HG02588 (cell line): ENCODE results near the gene FAM13C.
"Not testable (repeated sequence)": the region's sequence is repeated elsewhere in the genome, so short reads cannot be mapped to it uniquely, and the experiment has no call there.

Experiments
- ATAC-seq: cut with Tn5 transposase; IDR thresholded peaks from one replicate; pipeline ENCODE4 v1.9.1; 2021; ENCODE audit warnings: mild to moderate bottlenecking, moderate library complexity; ENCODE audit not compliant: unreplicated experiment

FAM13C gene

GRCh38 chr10:59362144-59362958 lies at the start of gene FAM13C:
FAM13C (minus strand) TSS chr10:59362549; CDS start chr10:59362460, 89 bp downstream.
- no peak for ATAC-seq

DNA sequence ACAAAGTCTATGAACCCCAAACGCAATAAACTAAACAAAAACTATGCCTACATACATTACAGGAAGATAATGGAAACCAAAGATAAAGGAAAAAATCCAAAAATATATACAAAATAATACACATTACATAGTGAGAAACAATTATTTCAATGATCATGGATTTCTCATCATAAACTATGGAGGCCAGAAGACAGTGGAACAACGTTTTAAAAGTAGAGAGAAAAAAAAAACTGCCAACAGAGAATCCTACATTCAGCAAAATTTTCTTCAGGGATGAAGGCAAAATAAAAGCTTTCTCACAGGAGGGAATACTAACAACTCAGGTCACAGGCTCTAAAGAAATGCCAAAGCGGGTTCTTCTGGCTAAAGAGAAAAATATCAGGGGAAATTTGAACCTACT lies 42.9 kb upstream of the FAM13C start:
- ATAC-seq: no peak

DNA sequence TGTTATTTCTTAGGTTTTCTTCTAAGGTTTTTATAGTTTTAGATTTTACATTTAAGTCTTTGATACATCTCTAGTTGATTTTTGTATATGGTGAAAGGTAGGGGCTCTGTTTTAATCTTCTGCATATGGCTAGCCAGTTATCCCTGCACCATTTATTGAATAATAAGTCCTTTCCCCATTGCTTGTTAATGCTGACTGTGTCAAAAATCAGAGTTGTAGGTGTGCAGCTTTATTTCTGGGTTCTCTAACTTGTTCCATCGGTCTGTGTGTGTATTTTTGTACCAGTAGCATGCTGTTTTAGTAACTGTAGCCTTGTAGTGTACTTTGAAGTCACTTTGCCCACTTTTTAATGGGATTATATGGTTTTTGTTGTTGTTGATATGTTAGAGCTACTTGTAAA lies 37.9 kb upstream of the FAM13C start:
- ATAC-seq: no peak

GRCh38 chr10:59399329-59399728 lies 37.0 kb upstream of the FAM13C start:
- not testable (repeated sequence) for ATAC-seq

GRCh38 chr10:59397961-59398360 lies 35.6 kb upstream of the FAM13C start:
- no peak for ATAC-seq

DNA sequence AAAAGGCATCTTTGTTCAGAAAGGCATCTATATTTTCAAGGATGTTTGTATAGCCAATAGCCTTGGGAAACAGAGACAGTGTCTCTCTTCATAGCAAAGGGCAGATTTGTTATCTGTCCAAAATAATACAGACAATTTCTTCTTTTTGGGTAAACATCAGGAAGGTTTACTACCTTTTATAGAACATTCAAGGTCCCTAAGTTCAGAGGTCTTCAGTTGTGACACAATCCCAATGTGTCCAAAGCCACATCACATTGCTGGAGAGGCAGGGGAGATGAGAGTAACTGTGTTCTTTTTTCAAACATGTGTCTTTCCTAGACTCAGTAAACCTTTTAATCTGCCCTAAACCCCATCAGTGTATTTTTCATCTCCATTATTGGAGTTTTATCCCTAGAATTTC lies 33.6 kb upstream of the FAM13C start:
- no peak for ATAC-seq

DNA sequence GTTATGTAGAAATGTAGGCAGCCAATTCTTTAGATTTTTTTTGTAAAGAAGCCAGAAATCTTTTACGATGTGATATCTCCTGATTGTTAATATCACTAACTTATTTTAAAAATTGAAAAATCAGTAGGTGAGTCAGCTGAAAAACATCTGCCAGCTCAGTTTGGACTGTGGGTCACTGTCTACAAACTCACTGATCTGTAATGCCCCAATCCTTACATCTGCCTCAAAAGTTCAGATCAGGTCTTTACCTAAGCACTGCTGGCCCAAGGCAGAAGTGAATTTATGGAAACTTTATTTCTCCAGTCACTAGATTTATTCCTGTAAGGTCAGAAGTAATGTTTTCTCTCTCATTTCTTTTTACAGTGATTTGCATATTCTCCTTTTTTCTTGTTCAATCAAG lies 31.0 kb upstream of the FAM13C start:
- ATAC-seq: no peak

DNA sequence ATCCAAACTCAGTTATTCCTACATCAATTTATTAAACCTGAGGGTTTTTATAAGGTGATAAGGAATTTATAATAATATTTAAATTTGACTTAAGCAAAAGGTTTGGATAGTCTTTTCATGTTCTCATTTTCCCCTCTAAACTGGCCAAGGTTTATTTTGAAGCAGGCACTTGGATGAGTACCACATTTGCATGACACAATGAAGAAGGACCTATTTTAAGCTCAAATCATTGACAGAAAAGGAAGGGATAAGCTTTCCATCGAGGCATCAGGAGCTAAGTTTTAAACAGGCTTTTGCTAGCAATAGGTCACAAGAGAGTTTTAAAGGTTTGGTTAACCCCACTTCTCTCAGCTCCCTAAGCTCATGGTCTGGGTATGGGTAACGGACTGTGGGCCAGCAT lies 28.7 kb upstream of the FAM13C start:
- ATAC-seq: no peak

DNA sequence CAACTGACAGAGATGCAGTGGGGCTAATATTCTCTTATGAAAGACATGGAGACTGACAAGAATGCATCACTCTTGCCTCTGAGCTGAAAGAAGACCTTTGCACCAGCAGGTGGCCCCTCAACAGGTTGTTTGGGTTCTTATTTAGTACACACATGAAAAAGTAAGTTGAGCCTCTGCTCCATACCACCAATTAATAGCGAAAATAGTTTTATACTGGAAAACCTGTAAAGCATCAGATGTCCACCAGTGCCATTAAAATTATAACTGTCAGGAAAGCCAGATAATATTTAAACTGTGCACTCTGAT lies 26.3 kb upstream of the FAM13C start:
- ATAC-seq: no peak

- no peak for ATAC-seq
These were observed 25.8 kb upstream of the FAM13C start for GRCh38 chr10:59387951-59388670.

DNA sequence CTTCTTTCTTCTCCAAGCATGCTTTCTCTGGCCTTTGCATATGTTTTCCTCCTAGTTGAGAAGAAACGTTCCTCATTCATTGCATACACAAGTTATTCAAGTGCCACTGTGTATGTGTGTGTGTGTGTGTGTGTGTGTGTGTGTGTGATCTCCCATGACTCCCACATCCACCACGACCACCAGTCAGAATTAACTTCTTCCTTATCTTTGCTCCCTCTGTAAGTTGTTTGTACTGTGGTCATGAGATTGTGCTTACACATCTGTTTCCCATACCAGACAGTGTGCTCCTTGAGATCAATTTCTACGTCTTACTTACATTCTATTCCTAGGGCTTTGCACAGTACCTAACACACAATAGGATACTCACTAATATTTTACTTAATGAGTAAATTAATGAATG lies 22.4 kb upstream of the FAM13C start:
- ATAC-seq: no peak

DNA sequence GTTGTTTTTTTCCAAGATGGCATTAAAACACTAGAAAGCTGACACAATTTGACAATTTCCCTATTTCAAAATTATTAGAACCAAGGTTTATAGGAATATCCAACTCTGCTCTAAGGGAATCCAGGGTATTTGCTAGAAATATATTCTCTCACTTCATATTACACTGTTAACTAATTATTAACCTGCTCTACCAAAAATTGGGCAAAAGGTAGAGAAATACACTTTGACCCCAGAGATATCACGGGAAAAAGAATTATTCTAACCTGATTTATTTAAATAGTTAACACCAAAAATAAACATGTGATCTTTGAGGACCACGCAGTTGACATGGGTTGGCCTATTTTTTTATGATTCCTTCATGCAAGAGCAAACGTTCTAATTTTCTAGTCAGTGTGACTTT lies 21.6 kb upstream of the FAM13C start:
- no peak for ATAC-seq

DNA sequence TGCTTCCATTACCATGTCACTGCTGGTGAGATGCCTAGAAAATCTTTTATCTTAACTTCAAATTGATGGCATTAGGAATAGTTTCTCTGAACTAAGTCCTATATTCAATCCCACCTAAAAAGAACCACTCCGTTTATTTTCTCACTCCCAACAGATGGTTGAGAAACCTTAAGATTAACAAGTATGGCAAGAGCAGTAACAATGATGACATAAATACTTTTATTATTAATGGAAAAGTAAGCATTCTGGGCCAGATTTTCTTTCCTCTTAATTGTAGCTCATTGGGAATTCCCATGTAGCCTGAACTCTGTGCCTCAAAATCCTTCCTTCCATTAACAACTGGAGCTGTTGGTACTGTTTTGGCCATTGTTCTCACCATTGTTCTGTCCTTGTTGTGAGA lies 21.1 kb upstream of the FAM13C start:
- ATAC-seq: no peak

DNA sequence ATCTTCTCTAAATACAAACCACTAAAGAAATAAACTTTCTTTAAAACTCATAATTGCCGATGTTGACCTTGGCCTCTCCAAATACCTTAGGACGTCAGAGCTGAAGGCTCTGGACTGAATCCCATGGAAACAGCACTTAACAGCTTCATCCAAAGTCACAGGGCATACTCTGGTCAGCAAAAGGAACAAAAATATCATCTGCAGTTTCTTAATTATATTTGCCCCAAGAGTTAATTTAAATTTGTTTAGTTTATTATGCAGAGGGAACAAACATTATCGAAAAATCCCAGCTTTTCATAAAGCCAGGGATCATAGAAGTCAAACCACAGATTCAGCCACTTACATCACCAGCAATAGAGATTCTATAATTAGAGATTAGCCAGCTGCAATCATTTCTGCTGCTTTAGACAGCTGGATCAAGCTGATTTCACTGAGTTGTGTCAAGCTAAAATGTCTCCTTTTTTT lies 20.5 kb upstream of the FAM13C start:
- ATAC-seq: no peak

DNA sequence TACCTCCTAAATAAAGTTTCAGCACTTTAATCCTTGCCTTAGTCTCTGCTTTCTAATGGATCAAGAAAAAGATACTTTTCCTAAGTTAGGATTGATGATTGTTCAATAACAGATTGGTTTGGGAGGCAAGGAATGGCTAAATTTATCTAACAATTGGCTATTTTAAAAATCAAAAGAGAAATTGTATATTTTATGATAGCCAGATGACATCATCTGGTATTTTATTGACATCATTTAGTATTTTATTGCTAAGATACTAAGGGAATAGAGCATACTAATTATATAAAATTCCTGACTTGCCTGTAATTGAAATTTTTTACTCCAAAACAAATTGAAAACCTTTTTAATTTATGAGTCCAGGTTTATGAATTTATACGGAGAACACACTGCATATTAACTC lies 19.3 kb upstream of the FAM13C start:
- no peak for ATAC-seq

DNA sequence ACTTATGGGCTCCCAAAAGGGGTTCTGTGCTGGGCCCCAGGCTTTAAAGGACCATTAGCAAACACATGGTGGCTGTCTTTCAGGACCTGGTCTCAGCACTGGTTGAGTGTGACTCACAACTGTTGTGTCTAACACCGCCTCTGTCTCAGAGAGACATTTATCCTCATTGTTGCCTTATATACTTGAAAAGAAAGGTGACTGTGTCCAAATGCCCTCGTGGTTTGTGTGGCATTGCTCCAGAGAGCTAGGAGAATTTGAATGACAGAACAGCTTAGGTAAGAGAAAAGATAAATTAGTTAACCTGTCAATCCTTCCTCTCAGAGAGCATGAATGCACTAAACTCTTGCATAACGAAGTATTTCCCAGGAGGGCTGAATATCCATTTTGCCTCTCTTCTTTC lies 14.5 kb upstream of the FAM13C start:
- no peak for ATAC-seq

GRCh38 chr10:59375990-59376389 lies 13.6 kb upstream of the FAM13C start:
- ATAC-seq: no peak

- no peak for ATAC-seq
These were observed 12.6 kb upstream of the FAM13C start for GRCh38 chr10:59374916-59375315.

DNA sequence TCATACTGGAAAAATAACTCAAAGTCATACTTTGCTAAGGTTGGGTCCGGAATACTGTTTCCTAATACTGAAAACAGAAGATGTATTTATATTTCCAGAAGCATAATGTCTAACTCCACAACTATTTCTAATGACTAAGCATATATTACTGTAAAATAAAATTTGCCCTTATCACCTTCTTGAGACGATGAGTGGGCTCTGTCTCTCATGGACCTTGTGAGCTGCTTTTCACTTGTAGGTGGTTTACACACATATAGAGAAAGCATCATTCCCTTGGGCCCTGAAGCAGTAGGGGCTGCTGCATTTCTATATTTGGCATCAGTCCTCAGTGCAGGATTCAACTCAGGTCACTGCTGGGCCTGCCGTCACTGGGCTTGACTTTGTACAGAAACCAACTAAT lies 10.7 kb upstream of the FAM13C start:
- no peak for ATAC-seq

GRCh38 chr10:59372543-59372942 lies 10.2 kb upstream of the FAM13C start:
- no peak for ATAC-seq

DNA sequence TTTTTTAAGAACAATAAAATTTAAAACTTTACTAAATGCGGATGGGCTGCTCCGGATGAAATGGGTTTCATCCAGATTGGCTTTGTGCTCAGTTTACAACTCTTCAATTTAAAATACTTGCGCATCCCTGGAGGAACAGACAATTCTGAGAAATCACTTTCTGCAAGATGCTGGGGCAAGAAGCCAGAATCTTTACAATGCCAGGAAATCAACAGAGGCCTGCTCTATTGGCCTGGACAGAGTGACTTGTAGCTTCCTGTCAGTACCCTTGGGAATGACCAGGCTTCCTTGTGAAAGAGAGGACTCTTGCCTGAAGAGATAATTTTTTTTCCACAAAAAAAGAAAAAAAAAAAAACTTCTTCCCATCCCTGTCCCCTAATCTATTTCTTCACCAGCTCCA lies 3.9 kb upstream of the FAM13C start:
- no peak for ATAC-seq

DNA sequence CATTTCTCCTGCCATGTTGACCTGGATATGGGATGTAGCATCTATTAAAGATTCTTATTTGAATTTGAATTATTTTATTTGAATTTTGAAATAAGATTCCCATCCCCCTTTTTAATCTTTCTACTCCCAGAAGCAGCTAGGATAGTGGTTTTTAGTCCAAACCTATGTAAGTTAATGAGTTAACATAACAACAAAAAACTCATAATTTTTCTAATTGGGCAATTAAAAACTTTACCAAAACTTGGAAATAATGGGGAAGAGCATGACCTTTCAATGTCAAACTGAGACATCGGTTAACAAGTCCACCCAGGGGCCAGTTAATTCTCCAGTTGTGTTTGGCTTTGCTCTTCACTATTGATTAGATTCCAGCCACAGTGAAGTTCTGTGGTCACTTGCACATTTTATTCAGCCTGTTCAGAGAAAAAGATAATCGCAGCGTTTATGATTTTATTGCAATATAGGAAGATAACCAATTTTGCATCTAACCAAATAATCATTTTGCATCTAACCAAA lies 1.2 kb upstream of the FAM13C start:
- no peak for ATAC-seq
